ENCODE measurements around the gene CAPZB. TPM values are rescaled to one million over a fixed set of nuclear protein-coding genes. Genes with fewer than 3 reads are reported as not detected.

The CAPZB gene
- total RNA-seq, 1 donor from 2014 or later, result 93.6 TPM

GRCh38 chr1:19404748-19405147 lies 80.6 kb downstream of the CAPZB start:
- no peak for DNase-seq (ENCODE audit: low read depth)
- no peaks in the 10 kb centered on the region for H3K27me3 ChIP-seq (ENCODE audit: control insufficient read depth, insufficient read depth, low read length)
- no peak overlapping the region for H3K4me3 ChIP-seq (ENCODE audit: low read depth, low read length)
- TF ChIP-seq, protein P1, sequence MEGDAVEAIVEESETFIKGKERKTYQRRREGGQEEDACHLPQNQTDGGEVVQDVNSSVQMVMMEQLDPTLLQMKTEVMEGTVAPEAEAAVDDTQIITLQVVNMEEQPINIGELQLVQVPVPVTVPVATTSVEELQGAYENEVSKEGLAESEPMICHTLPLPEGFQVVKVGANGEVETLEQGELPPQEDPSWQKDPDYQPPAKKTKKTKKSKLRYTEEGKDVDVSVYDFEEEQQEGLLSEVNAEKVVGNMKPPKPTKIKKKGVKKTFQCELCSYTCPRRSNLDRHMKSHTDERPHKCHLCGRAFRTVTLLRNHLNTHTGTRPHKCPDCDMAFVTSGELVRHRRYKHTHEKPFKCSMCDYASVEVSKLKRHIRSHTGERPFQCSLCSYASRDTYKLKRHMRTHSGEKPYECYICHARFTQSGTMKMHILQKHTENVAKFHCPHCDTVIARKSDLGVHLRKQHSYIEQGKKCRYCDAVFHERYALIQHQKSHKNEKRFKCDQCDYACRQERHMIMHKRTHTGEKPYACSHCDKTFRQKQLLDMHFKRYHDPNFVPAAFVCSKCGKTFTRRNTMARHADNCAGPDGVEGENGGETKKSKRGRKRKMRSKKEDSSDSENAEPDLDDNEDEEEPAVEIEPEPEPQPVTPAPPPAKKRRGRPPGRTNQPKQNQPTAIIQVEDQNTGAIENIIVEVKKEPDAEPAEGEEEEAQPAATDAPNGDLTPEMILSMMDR (IDR thresholded peaks at IDR 0.05; ENCODE audit: insufficient read depth, low read length, poor library complexity, severe bottlenecking), result no peak
- no peaks in the 10 kb centered on the region for H3K36me3 ChIP-seq (ENCODE audit: control insufficient read depth, insufficient read depth, low read length)

GRCh38 chr1:19403256-19403655 lies 82.1 kb downstream of the CAPZB start:
- no peaks in the 10 kb centered on the region for H3K36me3 ChIP-seq (ENCODE audit: control insufficient read depth, insufficient read depth, low read length)
- TF ChIP-seq, protein P1 (IDR thresholded peaks at IDR 0.05; ENCODE audit: insufficient read depth, low read length, poor library complexity, severe bottlenecking), result no peak
- H3K4me3 ChIP-seq (ENCODE audit: low read depth, low read length), result no peak overlapping the region
- H3K27me3 ChIP-seq (ENCODE audit: control insufficient read depth, insufficient read depth, low read length), result no peaks in the 10 kb centered on the region
- DNase-seq (ENCODE audit: low read depth), result no peak

DNA sequence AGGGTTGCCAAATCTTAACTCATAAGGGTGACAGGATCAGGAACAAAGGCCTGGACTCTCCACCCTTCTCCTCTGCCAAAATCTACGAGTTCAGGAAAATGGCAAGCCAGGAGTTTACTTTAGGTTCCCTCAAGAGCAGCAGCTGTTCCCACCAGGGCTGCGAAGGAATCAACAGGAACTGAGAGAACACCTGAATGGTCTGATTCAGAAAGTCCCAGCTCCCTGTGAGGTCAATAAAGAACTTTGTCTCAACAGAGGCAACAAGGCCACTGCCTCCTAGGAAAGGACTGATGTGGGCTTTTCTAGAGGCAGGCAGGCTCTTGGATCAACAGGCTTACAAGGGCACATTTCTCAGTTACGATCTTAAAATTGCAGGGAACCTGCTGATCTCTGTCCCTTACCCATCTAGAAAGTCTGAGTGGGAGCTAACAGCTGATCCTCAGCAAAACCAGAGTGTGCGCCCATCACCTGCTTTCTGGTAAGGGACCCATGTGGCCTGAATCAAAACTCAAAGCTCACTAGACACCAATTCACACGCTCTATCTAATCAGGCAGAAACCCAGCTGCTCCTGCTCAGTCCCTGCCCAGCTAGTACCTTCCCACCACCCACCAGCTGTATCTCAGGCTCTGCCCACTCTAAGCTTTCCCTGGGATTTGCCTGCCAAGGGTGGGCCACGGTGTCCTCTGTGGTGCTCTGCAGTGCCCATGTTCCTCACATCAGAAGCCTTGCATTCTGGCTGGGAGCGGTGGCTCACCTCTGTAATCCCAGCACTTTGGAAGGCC lies 83.1 kb downstream of the CAPZB start:
- H3K36me3 ChIP-seq (ENCODE audit: control insufficient read depth, insufficient read depth, low read length), result no peaks in the 10 kb centered on the region
- no peak for DNase-seq (ENCODE audit: low read depth)
- no peak overlapping the region for H3K4me3 ChIP-seq (ENCODE audit: low read depth, low read length)
- TF ChIP-seq, protein P1 (IDR thresholded peaks at IDR 0.05; ENCODE audit: insufficient read depth, low read length, poor library complexity, severe bottlenecking), result no peak
- no peaks in the 10 kb centered on the region for H3K27me3 ChIP-seq (ENCODE audit: control insufficient read depth, insufficient read depth, low read length)

DNA sequence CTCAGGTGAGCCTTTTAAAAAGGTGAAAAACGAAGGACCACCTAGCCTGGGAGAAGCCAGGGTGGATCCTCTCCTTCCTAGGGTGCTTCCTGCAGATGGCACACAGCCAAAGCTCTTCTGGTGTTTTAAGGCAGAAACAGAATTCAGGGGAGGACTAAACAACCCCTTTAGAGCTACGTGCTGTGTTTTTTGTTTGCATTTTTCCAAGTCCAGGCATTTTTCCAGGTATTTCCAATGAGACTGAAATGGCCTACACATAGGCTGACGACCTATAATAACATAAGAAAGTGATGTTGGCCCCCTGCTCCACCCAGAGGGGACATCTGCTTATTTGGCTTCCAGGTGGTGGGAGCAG lies 83.8 kb downstream of the CAPZB start:
- H3K36me3 ChIP-seq (ENCODE audit: control insufficient read depth, insufficient read depth, low read length), result no peaks in the 10 kb centered on the region
- no peak for DNase-seq (ENCODE audit: low read depth)
- no peaks in the 10 kb centered on the region for H3K27me3 ChIP-seq (ENCODE audit: control insufficient read depth, insufficient read depth, low read length)
- TF ChIP-seq, protein P1 (IDR thresholded peaks at IDR 0.05; ENCODE audit: insufficient read depth, low read length, poor library complexity, severe bottlenecking), result no peak
- H3K4me3 ChIP-seq (ENCODE audit: low read depth, low read length), result no peak overlapping the region

GRCh38 chr1:19400875-19401534 lies 84.3 kb downstream of the CAPZB start:
- no peak for DNase-seq (ENCODE audit: low read depth)
- H3K27me3 ChIP-seq (ENCODE audit: control insufficient read depth, insufficient read depth, low read length), result no peaks in the 10 kb centered on the region
- H3K36me3 ChIP-seq (ENCODE audit: control insufficient read depth, insufficient read depth, low read length), result no peaks in the 10 kb centered on the region
- H3K4me3 ChIP-seq (ENCODE audit: low read depth, low read length), result no peak overlapping the region
- TF ChIP-seq, protein P1 (IDR thresholded peaks at IDR 0.05; ENCODE audit: insufficient read depth, low read length, poor library complexity, severe bottlenecking), result no peak
